Parietal lobe (tissue), 2 donors: ENCODE measurements around the gene TEX35. TPM values are rescaled to one million over a fixed set of nuclear protein-coding genes. Genes with fewer than 3 reads are reported as not detected.

Experiments used
- small RNA-seq: library from RNA; depleted of rRNA; stranded (forward); fragments of <200 nt; gene quantifications from one replicate; pipeline ENCODE3, GENCODE V24; 2014; ENCODE audit warnings: low replicate concordance
- total RNA-seq: library from RNA; depleted of rRNA; stranded (reverse); fragments of >200 nt; gene quantifications from one replicate; pipeline ENCODE4 v1.2.3, GENCODE V29; 2014

The TEX35 gene
- not detected for total RNA-seq

GRCh38 chr1:178512566-178513277 is at the start of gene TEX35:
Gene TEX35, plus strand, starts transcription at chr1:178513109. Its CDS starts 80 bp downstream, at chr1:178513189.

GRCh38 chr1:178496410-178497135 is 16.3 kb upstream of the TEX35 start, which contains the start of gene CLEC20A:
Gene CLEC20A, minus strand, starts transcription at chr1:178496964. Its CDS starts 25 bp downstream, at chr1:178496939.

Small RNAs within 50 kb of the gene (small RNA-seq; reads per million reads assigned to genes)
- gene RF00017 (not detected), gene RNA5SP69 (not detected)

Other genes starting within 250 kb of the TEX35 start
- gene CLEC20A, start 16.1 kb upstream of the TEX35 start, total RNA-seq, result not detected
- gene RALGPS2, start 212.1 kb downstream of the TEX35 start, total RNA-seq, result 82.3 TPM